GM12865 (cell line): ENCODE results near the gene FAM3C.
"Not testable (repeated sequence)": the region's sequence is repeated elsewhere in the genome, so short reads cannot be mapped to it uniquely, and the experiment has no call there.

Experiments
- DNase-seq: peaks from one replicate; pipeline ENCODE4 v3.0.0; 2010; ENCODE audit warnings: low read depth
- H3K4me3 ChIP-seq: 2 replicates; pipeline ENCODE4 v1.5.1; 2011; ENCODE audit warnings: mild to moderate bottlenecking, low read depth, low read length, control low read depth
- TF ChIP-seq, protein P1 (sequence below): IDR thresholded peaks from 2 replicates; pipeline ENCODE4 v1.5.1; 2011; ENCODE audit warnings: low read length, control low read depth, low read depth, inconsistent platforms; ENCODE audit not compliant: insufficient read depth; ENCODE audit errors: missing control alignments

FAM3C gene, protein sequence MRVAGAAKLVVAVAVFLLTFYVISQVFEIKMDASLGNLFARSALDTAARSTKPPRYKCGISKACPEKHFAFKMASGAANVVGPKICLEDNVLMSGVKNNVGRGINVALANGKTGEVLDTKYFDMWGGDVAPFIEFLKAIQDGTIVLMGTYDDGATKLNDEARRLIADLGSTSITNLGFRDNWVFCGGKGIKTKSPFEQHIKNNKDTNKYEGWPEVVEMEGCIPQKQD

DNA sequence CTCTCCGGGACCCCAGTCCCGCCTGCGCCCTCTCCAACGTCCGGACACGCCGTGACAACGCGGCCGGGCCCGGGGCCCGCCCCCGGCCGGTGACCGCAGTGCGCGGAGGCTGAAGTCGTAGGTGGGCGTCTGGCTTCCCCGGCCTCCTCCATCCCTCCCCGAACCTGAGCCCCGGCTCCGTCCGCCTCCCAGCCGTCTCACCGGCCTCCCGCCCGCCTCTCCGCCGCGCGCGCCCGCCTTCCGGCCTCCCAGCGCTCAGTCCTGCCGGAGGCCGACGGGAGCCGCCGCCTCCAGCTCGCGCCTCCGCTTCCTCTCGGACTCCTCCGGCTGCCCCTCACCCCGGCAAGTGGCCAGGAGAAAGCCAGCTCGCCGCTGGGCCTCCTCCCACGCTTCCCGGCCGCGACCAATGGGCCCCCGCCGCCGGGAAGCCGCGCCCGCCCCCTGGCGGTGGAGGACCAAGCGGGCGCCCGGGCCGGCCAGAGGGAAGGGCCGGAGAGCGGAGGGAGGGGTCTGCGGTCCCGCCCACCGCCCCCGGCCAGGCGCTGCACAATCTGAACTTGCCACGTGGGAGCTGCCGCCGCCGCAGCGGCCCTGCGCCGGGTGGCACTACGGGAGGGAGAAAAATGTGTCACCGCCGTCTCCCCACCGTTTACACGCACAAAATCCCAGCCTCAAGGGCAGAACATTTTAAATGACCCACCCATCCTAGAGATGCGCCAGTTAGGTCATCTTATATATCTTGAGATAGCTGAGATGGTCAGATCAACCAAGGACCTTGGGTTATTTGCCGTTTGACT is at the start of gene FAM3C:
FAM3C (minus strand) TSS at position 348 of the 797 bp plus-strand sequence. CDS start 13,339 bp downstream, outside the sequence.
- H3K4me3 ChIP-seq: peak within 1 kb of the TSS; percentile 80
- TF ChIP-seq, protein P1, sequence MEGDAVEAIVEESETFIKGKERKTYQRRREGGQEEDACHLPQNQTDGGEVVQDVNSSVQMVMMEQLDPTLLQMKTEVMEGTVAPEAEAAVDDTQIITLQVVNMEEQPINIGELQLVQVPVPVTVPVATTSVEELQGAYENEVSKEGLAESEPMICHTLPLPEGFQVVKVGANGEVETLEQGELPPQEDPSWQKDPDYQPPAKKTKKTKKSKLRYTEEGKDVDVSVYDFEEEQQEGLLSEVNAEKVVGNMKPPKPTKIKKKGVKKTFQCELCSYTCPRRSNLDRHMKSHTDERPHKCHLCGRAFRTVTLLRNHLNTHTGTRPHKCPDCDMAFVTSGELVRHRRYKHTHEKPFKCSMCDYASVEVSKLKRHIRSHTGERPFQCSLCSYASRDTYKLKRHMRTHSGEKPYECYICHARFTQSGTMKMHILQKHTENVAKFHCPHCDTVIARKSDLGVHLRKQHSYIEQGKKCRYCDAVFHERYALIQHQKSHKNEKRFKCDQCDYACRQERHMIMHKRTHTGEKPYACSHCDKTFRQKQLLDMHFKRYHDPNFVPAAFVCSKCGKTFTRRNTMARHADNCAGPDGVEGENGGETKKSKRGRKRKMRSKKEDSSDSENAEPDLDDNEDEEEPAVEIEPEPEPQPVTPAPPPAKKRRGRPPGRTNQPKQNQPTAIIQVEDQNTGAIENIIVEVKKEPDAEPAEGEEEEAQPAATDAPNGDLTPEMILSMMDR: peak; percentile 77
- peak; percentile 95 for DNase-seq

DNA sequence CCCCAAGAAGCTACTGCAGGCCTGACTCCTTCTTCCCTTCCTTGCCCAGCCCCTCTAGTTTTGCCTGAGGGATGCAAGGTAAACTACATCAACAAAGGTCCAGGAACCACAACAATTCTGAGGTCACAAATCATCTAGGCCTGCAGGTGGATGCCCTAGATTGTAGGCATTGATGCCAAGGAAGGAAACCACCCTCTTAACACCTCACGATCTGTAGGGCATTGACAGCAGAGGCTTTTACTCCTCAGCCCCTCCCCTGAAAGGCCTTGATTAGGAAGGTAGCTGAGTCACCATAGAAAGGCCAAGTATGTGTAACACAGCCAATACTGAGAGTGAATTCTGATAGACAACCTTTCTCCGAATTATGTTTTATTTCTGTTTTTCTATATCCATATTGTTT is 46.7 kb upstream of the FAM3C start:
- DNase-seq: no peak
- no peak overlapping the region for H3K4me3 ChIP-seq
- TF ChIP-seq, protein P1: no peak

DNA sequence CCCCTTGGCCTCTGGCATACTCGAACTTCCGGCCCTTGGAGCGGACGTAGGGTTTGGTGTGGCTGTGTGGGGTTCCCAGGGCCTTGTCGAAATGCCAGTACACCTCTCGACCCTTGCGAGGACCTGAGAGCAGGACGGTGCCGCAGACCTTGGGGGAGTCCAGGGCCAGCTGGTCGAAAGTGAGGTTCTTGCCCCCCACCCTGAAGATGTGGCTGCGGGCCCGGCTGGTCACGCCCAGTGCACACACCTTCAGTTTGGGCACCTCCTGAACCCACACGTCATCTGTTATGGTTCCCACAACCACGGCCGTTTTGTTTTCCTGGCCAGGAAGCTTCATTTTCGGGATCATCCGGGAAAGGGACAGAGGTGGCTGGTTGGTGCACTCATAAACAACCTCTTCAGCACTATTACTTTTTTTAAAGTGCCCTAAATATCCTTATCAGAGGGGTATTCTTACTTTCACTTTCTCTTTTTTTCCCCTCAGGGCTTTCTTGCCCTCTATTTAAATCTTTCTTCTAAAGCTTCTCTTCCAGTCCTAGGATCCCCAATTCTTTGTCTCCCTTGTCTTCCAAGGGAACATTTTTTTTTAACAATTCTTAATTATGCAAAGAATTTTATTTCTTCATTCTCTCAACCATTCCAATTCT is 44.9 kb upstream of the FAM3C start:
- TF ChIP-seq, protein P1: no peak
- DNase-seq: peak; percentile 65
- H3K4me3 ChIP-seq: peak overlapping the region; percentile 57

DNA sequence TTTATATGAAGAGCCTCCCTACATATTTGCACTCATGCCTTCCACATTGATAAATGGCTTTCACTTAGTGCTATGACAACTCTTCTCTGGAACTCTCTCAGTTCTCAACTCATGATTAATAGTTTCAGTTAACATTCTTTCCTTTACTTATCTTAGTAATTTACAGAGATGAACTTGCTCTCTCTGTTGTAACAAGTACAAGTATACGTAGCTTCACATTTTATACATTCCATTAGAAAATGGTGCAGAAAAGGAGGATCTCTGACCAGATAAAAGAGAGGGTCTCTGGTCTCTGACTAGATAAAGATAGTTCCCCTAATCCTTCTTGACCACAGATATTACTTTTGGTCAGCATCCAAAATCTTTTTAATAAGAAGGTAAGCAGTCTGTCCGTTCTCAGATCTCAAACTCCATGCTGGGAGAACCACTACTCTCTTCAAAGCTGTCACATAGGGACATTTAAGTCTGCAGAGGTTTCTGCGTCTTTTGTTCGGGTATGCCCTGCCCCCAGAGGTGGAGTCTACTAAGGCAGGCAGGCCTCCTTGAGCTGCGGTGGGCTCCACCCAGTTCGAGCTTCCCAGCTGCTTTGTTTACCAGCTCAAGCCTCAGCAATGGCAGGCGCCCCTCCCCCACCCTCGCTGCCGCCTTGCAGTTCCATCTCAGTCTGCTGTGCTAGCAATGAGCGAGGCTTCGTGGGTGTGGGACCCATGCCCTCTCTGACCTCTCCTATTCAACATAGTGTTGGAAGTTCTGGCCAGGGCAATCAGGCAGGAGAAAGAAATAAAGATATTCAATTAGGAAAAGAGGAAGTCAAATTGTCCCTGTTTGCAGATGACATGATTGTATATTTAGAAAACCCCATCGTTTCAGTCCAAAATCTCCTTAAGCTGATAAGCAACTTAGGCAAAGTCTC is 42.2 kb upstream of the FAM3C start:
- peak; percentile 60 for DNase-seq
- H3K4me3 ChIP-seq: not testable (repeated sequence)

DNA sequence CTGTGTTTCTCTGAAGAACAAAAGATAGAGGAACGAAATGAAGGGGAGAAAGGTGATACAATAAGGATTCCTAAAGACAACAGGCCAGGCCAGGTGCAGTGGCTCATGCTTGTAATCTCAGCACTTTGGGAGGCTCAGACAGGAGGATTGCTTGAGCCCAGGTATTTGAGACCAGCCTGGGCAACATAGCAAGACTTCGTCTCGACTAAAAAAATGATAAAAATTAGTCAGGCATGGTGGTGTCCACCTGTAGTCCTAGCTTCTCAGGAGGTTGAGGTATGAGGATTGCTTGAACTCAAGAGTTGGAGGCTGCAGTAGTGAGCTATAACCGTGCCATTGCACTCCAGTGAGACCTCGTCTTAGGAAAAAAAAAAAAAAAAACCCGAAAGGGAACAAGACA is 41.4 kb upstream of the FAM3C start:
- no peak for DNase-seq
- no peak overlapping the region for H3K4me3 ChIP-seq
- TF ChIP-seq, protein P1: no peak

DNA sequence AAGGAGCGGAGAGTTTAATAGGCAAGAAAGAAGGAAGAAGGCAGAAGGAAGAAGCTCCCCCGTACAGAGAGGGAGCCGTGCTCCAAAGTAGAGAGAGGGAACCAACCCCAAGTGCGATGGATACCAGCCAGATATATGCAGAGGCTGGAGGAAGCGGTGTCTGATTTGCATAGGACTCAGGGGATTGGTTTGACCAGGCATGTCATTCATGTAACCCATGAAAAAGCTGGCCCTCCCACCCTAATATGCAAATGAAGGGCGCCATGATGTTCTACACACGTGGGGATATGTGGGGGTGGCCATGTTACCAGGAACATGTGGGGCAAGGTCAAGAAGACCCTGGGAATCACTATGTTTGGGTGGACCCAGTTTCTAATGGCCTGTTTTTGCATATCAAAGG is 40.6 kb upstream of the FAM3C start:
- TF ChIP-seq, protein P1: no peak
- no peak for DNase-seq
- no peak overlapping the region for H3K4me3 ChIP-seq
